ENCODE data around the gene XXYLT1.

GRCh38 chr3:195044411-195044810 lies 226.5 kb downstream of the XXYLT1 start:
- TF ChIP-seq ZNF280A (IDR thresholded peaks at IDR 0.05; ENCODE audit: low read depth, partially characterized antibody), result no peak
- TF ChIP-seq, protein P1, sequence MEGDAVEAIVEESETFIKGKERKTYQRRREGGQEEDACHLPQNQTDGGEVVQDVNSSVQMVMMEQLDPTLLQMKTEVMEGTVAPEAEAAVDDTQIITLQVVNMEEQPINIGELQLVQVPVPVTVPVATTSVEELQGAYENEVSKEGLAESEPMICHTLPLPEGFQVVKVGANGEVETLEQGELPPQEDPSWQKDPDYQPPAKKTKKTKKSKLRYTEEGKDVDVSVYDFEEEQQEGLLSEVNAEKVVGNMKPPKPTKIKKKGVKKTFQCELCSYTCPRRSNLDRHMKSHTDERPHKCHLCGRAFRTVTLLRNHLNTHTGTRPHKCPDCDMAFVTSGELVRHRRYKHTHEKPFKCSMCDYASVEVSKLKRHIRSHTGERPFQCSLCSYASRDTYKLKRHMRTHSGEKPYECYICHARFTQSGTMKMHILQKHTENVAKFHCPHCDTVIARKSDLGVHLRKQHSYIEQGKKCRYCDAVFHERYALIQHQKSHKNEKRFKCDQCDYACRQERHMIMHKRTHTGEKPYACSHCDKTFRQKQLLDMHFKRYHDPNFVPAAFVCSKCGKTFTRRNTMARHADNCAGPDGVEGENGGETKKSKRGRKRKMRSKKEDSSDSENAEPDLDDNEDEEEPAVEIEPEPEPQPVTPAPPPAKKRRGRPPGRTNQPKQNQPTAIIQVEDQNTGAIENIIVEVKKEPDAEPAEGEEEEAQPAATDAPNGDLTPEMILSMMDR (IDR thresholded peaks at IDR 0.05 in 2 of 3, conservative IDR thresholded peaks at IDR 0.05 in 1 of 3; ENCODE audit: insufficient read depth in 2 of 3, low read depth in 1 of 3, low read length in 3 of 3), result no peak
- TF ChIP-seq ZBTB1 (CRISPR knock-in tag; IDR thresholded peaks at IDR 0.05; ENCODE audit: borderline replicate concordance, low read depth), result no peak
- no peak for TF ChIP-seq ZNF274 (IDR thresholded peaks at IDR 0.05; ENCODE audit: borderline replicate concordance, low read depth, low read length)
- no peak for TF ChIP-seq ZNF175 (CRISPR knock-in tag; IDR thresholded peaks at IDR 0.05; ENCODE audit: low read depth)
- no peak for TF ChIP-seq POLR2A (conservative IDR thresholded peaks at IDR 0.05)
- TF ChIP-seq USF2 (CRISPR knock-in tag; IDR thresholded peaks at IDR 0.05), result no peak
- no peak for TF ChIP-seq MEF2A (IDR thresholded peaks at IDR 0.05; ENCODE audit: control insufficient read depth, low read depth, low read length)
- TF ChIP-seq, protein P2, sequence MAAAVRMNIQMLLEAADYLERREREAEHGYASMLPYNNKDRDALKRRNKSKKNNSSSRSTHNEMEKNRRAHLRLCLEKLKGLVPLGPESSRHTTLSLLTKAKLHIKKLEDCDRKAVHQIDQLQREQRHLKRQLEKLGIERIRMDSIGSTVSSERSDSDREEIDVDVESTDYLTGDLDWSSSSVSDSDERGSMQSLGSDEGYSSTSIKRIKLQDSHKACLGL (CRISPR knock-in tag; IDR thresholded peaks at IDR 0.05; ENCODE audit: borderline replicate concordance, poor library complexity, severe bottlenecking), result no peak
- no peak for TF ChIP-seq ZFPM2 (CRISPR knock-in tag; IDR thresholded peaks at IDR 0.05)
- TF ChIP-seq, protein P3, sequence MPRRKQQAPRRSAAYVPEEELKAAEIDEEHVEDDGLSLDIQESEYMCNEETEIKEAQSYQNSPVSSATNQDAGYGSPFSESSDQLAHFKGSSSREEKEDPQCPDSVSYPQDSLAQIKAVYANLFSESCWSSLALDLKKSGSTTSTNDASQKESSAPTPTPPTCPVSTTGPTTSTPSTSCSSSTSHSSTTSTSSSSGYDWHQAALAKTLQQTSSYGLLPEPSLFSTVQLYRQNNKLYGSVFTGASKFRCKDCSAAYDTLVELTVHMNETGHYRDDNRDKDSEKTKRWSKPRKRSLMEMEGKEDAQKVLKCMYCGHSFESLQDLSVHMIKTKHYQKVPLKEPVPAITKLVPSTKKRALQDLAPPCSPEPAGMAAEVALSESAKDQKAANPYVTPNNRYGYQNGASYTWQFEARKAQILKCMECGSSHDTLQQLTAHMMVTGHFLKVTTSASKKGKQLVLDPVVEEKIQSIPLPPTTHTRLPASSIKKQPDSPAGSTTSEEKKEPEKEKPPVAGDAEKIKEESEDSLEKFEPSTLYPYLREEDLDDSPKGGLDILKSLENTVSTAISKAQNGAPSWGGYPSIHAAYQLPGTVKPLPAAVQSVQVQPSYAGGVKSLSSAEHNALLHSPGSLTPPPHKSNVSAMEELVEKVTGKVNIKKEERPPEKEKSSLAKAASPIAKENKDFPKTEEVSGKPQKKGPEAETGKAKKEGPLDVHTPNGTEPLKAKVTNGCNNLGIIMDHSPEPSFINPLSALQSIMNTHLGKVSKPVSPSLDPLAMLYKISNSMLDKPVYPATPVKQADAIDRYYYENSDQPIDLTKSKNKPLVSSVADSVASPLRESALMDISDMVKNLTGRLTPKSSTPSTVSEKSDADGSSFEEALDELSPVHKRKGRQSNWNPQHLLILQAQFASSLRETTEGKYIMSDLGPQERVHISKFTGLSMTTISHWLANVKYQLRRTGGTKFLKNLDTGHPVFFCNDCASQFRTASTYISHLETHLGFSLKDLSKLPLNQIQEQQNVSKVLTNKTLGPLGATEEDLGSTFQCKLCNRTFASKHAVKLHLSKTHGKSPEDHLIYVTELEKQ (CRISPR knock-in tag; IDR thresholded peaks at IDR 0.05), result no peak
- TF ChIP-seq C11orf30 (IDR thresholded peaks at IDR 0.05; ENCODE audit: low read depth), result no peak
- no peak for TF ChIP-seq GABPA (tag; conservative IDR thresholded peaks at IDR 0.05; ENCODE audit: low read depth)
- TF ChIP-seq RAD21 (CRISPR knock-in tag; conservative IDR thresholded peaks at IDR 0.05 in 1 of 2, IDR thresholded peaks at IDR 0.05 in 1 of 2), result no peak

Data from K562 (cell line).